LNCaP clone FGC (cell line): Measurements from ENCODE around the gene GNAQ.

Source experiments
- DNase-seq: peaks from one replicate; pipeline ENCODE4 v3.0.0-alpha.2; 2011; ENCODE audit warnings: low read depth
- H3K4me3 ChIP-seq: 2 replicates; pipeline ENCODE4 v1.5.1; 2011; ENCODE audit warnings: mild to moderate bottlenecking, low read depth, low read length, control low read depth
- CTCF ChIP-seq: IDR thresholded peaks from 2 replicates; pipeline ENCODE4 v1.5.1; 2012; ENCODE audit warnings: mild to moderate bottlenecking; ENCODE audit not compliant: control insufficient read depth, insufficient read depth; ENCODE audit errors: extremely low read depth

The GNAQ gene

GRCh38 chr9:78014776-78015175 lies 16.8 kb downstream of the GNAQ start:
- no peak overlapping the region for H3K4me3 ChIP-seq
- TF ChIP-seq CTCF = no peak
- no peak for DNase-seq

GRCh38 chr9:78013934-78014333 lies 17.7 kb downstream of the GNAQ start:
- no peak for TF ChIP-seq CTCF
- no peak overlapping the region for H3K4me3 ChIP-seq
- DNase-seq = no peak

- DNase-seq = no peak
Measured at GRCh38 chr9:78011049-78011448, 20.6 kb downstream of the GNAQ start.

GRCh38 chr9:78010445-78010844 lies 21.2 kb downstream of the GNAQ start:
- TF ChIP-seq CTCF = no peak
- H3K4me3 ChIP-seq = no peak overlapping the region
- DNase-seq = no peak

More at GRCh38 chr9:78011049-78011448, 20.6 kb downstream of the GNAQ start:
- TF ChIP-seq CTCF = no peak
- H3K4me3 ChIP-seq = no peak overlapping the region

- no peak for TF ChIP-seq CTCF
Measured at GRCh38 chr9:78009186-78009585, 22.4 kb downstream of the GNAQ start.

GRCh38 chr9:78006734-78007133 lies 24.9 kb downstream of the GNAQ start:
- no peak overlapping the region for H3K4me3 ChIP-seq
- no peak for DNase-seq
- no peak for TF ChIP-seq CTCF

More at GRCh38 chr9:78009186-78009585, 22.4 kb downstream of the GNAQ start:
- DNase-seq = no peak
- no peak overlapping the region for H3K4me3 ChIP-seq

GRCh38 chr9:78005231-78006002 lies 26.2 kb downstream of the GNAQ start:
- no peak overlapping the region for H3K4me3 ChIP-seq
- TF ChIP-seq CTCF = no peak
- DNase-seq = no peak
